GM23338 (cell line): ENCODE data around the gene KRT2. TPM values are rescaled to one million over a fixed set of nuclear protein-coding genes. Genes with fewer than 3 reads are reported as not detected.

Experiments used
- ATAC-seq: fragments of 200-7000 bp; cut with Tn5 transposase; 3 replicates; pipeline ENCODE4 v1.9.1; 2020
- DNase-seq: peaks from one replicate; pipeline ENCODE4 v3.0.0-alpha.2; 2015; ENCODE audit warnings: low spot score
- H2AFZ ChIP-seq: fragments of 200-600 bp; sonication (generic); 2 replicates; pipeline ENCODE4 v1.8.0; 2016; ENCODE audit warnings: antibody characterized with exemption, mild to moderate bottlenecking, moderate library complexity
- H3F3A ChIP-seq: fragments of 200-600 bp; sonication (generic); replicated peaks from 2 replicates; pipeline ENCODE4 v1.8.0; 2017; ENCODE audit warnings: antibody characterized with exemption, mixed run types, low read depth
- H3K27ac ChIP-seq: fragments of 200-600 bp; sonication (generic); 2 replicates; pipeline ENCODE4 v1.6.1; 2016; ENCODE audit warnings: low read depth
- H3K27me3 ChIP-seq: fragments of 200-600 bp; sonication (generic); 2 replicates; pipeline ENCODE4 v1.8.0; 2016; ENCODE audit warnings: mild to moderate bottlenecking, mixed run types, moderate library complexity; ENCODE audit not compliant: insufficient read depth
- H3K36me3 ChIP-seq: fragments of 200-600 bp; sonication (generic); 2 replicates; pipeline ENCODE4 v1.8.0; 2016; ENCODE audit warnings: mild to moderate bottlenecking; ENCODE audit not compliant: insufficient read depth
- H3K4me1 ChIP-seq: fragments of 200-600 bp; sonication (generic); 2 replicates; pipeline ENCODE4 v1.8.0; 2016; ENCODE audit warnings: mild to moderate bottlenecking, moderate library complexity; ENCODE audit not compliant: insufficient read depth
- H3K4me2 ChIP-seq: fragments of 200-600 bp; sonication (generic); 2 replicates; pipeline ENCODE4 v1.7.1; 2017; ENCODE audit warnings: mixed run types
- H3K4me3 ChIP-seq: fragments of 200-600 bp; sonication (generic); 2 replicates; pipeline ENCODE4 v1.6.1; 2016; ENCODE audit warnings: mixed run types
- H3K79me2 ChIP-seq: fragments of 200-600 bp; sonication (generic); replicated peaks from 2 replicates; pipeline ENCODE4 v1.8.0; 2017; ENCODE audit warnings: mild to moderate bottlenecking; ENCODE audit not compliant: insufficient read depth
- H3K9me2 ChIP-seq: fragments of 200-600 bp; sonication (generic); 2 replicates; pipeline ENCODE4 v1.8.0; 2017; ENCODE audit not compliant: insufficient read depth
- H4K20me1 ChIP-seq: fragments of 200-600 bp; sonication (generic); replicated peaks from 2 replicates; pipeline ENCODE4 v1.8.0; 2017; ENCODE audit warnings: mild to moderate bottlenecking; ENCODE audit not compliant: insufficient read depth
- H3K27ac Mint-ChIP-seq: 2 replicates; pipeline ENCODE4 v1.8.0; 2020; ENCODE audit warnings: inconsistent platforms, mild to moderate bottlenecking, moderate library complexity, mixed read lengths
- H3K27me3 Mint-ChIP-seq: 3 replicates; pipeline ENCODE4 v1.8.0; 2022; ENCODE audit warnings: low read depth, mild to moderate bottlenecking, moderate library complexity, mixed read lengths, inconsistent platforms; ENCODE audit not compliant: insufficient read depth, poor library complexity
- H3K36me3 Mint-ChIP-seq: 3 replicates; pipeline ENCODE4 v1.8.0; 2021; ENCODE audit warnings: low read depth, mild to moderate bottlenecking, inconsistent platforms, moderate library complexity, mixed read lengths
- H3K4me1 Mint-ChIP-seq: 3 replicates; pipeline ENCODE4 v1.8.0; 2020; ENCODE audit warnings: mild to moderate bottlenecking, inconsistent platforms, mixed read lengths
- H3K4me3 Mint-ChIP-seq: 3 replicates; pipeline ENCODE4 v1.8.0; 2021; ENCODE audit warnings: moderate library complexity, mild to moderate bottlenecking, inconsistent platforms, mixed read lengths
- H3K9me3 Mint-ChIP-seq: 3 replicates; pipeline ENCODE4 v1.8.0; 2020; ENCODE audit warnings: moderate library complexity, mild to moderate bottlenecking, inconsistent platforms, mixed read lengths
- CREB1 ChIP-seq: fragments of 250-450 bp; sonication (Bioruptor Pico); IDR thresholded peaks from 2 replicates; pipeline ENCODE4 v1.5.0; 2020; ENCODE audit warnings: low read depth, mild to moderate bottlenecking, moderate library complexity
- CTCF ChIP-seq, 2 experiments: fragments of 200-600 bp in 1 of 2; sonication (generic) in 1 of 2; conservative IDR thresholded peaks; 2 replicates each; pipeline versions ENCODE4 v1.5.1 to v1.6.1; 2016 to 2017; ENCODE audit warnings: antibody characterized with exemption in 2 of 2, low read depth in 2 of 2, mild to moderate bottlenecking in 2 of 2, moderate library complexity in 1 of 2
- ETS1 ChIP-seq: IDR thresholded peaks from 2 replicates; pipeline ENCODE4 v1.6.1; 2016; ENCODE audit warnings: antibody characterized with exemption
- EZH2 ChIP-seq: fragments of 200-600 bp; sonication (generic); IDR thresholded peaks from one replicate; pipeline ENCODE4 v1.8.0; 2017; ENCODE audit warnings: antibody characterized with exemption, mild to moderate bottlenecking, low read depth; ENCODE audit not compliant: unreplicated experiment
- JUNB ChIP-seq: IDR thresholded peaks from one replicate; pipeline ENCODE4 v1.6.1; 2016; ENCODE audit warnings: antibody characterized with exemption; ENCODE audit not compliant: unreplicated experiment
- POLR2AphosphoS5 ChIP-seq: IDR thresholded peaks from 2 replicates; pipeline ENCODE4 v1.6.1; 2016; ENCODE audit warnings: antibody characterized with exemption, low read depth
- REST ChIP-seq: IDR thresholded peaks from one replicate; pipeline ENCODE4 v1.6.1; 2018; ENCODE audit warnings: antibody characterized with exemption; ENCODE audit not compliant: unreplicated experiment
- ZNF114 ChIP-seq: fragments of 250-450 bp; sonication (Bioruptor Pico); IDR thresholded peaks from 2 replicates; pipeline ENCODE4 v1.5.0; 2020; ENCODE audit warnings: mild to moderate bottlenecking, moderate library complexity
- ZNF331 ChIP-seq: fragments of 250-450 bp; sonication (Bioruptor Pico); IDR thresholded peaks from 2 replicates; pipeline ENCODE4 v1.5.0; 2020; ENCODE audit warnings: low read depth, mild to moderate bottlenecking, moderate library complexity
- ZNF462 ChIP-seq: fragments of 250-450 bp; sonication (Bioruptor Pico); IDR thresholded peaks from 2 replicates; pipeline ENCODE4 v1.5.0; 2020; ENCODE audit warnings: mild to moderate bottlenecking, moderate library complexity
- polyA plus RNA-seq: library from polyadenylated mRNA; unstranded; fragments of >200 nt; fragmentation: Nextera tagmentation; extraction: Ambion mirVana; gene quantifications from 2 replicates; pipeline ENCODE4 v1.2.1, GENCODE V29; 2016
- total RNA-seq: library from RNA; depleted of rRNA; stranded (reverse); fragments of >200 nt; shearing (Covaris generic); gene quantifications from 2 replicates; pipeline ENCODE4 v1.2.3, GENCODE V29; 2014

KRT2 gene
- total and polyA plus RNA-seq, 2 experiments from 2014 or later, result not detected

GRCh38 chr12:52680363-52680762 lies 28.4 kb upstream of the KRT2 start, which contains the start of gene KRT1 (continued):
- no peak for TF ChIP-seq ZNF462 (CRISPR knock-in tag)

- Mint-ChIP-seq H3K9me3 (no peaks in the 10 kb centered on the region), H3K4me1 (no peaks in the 10 kb centered on the region; the same call in 2 of the 3 replicates)
These were observed 27.9 kb upstream of the KRT2 start for GRCh38 chr12:52679875-52680274.

More at GRCh38 chr12:52679875-52680274, 27.9 kb upstream of the KRT2 start:
- H4K20me1 ChIP-seq, result no peaks in the 10 kb centered on the region
- TF ChIP-seq CREB1 (CRISPR knock-in tag) (no peak), REST (no peak), ZNF114 (CRISPR knock-in tag) (no peak), EZH2 (no peak), JUNB (no peak), ZNF331 (no peak), POLR2AphosphoS5 (no peak), ETS1 (no peak), CTCF (conservative IDR thresholded peaks at IDR 0.05; ENCODE audit: low read depth in 2 of 2) (no peak)
- H3F3A ChIP-seq, result no peaks in the 10 kb centered on the region
- H3K4me1 ChIP-seq, result no peaks in the 10 kb centered on the region
- ATAC-seq (no peak), DNase-seq (no peak)
- Mint-ChIP-seq H3K27me3 (no peaks in the 10 kb centered on the region), H3K36me3 (no peaks in the 10 kb centered on the region), H3K4me3 (no peak overlapping the region), H3K27ac (no peak overlapping the region)
- no peaks in the 10 kb centered on the region for H3K79me2 ChIP-seq
- H2AFZ ChIP-seq, result no peak overlapping the region
- H3K36me3 ChIP-seq, result no peaks in the 10 kb centered on the region
- H3K9me2 ChIP-seq, result peaks cover 9% of the 10 kb centered on the region; the same call in 1 of the 2 replicates
- H3K27me3 ChIP-seq, result no peaks in the 10 kb centered on the region
- no peak overlapping the region for H3K4me2 ChIP-seq
- H3K27ac ChIP-seq, result no peak overlapping the region
- H3K4me3 ChIP-seq, result no peak overlapping the region
